Measurements from ENCODE around the gene TMEM52.

TMEM52 gene

DNA sequence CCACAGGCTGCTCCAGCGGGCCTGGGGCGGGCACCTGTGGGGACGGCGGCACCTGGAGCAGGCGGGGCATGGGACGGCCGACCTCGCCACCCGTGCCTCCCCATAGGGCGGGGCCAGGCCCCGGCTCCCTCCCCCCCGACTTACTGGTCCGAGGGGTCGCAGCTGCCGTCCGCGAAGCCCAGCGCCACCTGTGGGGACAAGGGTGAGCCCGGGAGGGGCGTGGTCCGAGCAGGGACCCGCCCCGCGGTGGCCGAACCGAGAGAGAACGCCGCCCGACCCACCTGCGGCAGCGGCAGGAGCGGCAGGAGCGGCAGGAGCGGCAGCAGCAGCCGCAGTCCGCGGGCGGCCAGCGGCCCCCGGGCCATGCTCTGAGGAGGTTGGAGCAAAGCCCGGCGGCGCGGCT, at the start of gene TMEM52:
Gene TMEM52, minus strand, starts transcription at position 379 of the 403 bp plus-strand sequence. Its CDS starts 14 bp downstream, at position 365.
- no peak for DNase-seq (ENCODE audit: low read depth)

GRCh38 chr1:1967879-1968278, 48.8 kb upstream of the TMEM52 start:
- no peak for DNase-seq (ENCODE audit: low read depth)

GRCh38 chr1:1967151-1967550, 48.1 kb upstream of the TMEM52 start:
- no peak for DNase-seq (ENCODE audit: low read depth)

DNA sequence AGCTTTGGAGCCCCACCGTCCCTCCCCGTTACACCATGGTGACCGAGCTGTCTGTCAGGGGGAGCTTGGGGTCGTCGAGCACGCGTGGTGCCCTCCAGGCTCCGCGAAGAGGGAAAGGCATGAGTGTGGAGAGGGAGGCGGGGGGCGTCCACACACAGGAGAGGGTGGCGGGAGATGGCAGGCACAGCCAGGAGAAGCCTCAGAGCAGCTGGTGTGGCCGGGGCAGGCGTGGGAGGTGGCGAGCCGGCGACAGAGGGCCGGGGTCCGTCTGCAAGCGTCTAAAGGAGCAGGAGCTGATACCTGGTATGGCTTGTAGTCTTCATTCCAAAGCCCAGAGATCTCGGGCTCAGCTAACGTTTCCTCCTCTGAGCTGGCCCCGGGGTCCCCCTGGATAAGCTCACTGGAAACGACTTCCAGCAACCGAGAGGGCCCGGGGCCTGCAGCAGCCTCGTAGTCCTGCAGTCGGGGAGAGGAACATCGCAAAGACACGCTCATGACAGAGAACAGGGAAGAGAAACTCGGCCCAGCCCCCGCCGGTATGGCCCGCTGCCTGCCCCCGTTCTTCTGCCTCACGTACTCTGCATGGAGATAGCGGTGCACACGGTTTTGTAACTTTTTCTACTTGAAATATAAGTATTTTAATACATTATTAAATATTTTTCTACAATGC, 47.1 kb upstream of the TMEM52 start:
- no peak for DNase-seq (ENCODE audit: low read depth)

DNA sequence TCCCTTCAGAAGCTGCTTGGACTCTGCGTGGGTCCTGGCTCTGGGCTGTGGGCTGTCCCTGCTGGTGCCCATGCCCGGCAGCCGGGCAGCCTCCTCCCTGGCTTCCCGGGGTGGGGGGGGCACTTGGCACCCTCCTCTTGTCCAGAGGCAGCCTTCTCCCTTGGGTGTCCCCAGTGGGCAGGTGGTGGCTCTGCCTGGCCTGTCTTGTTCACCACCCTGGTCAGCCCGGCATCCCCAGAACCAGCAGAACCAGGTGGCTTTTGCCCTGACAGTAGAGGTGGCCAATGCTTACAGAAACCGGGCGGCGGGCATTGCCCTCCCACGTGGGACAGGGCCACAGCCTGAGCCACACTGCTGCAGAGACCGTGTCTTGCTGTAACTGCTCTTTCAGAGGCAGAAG, 46.5 kb upstream of the TMEM52 start:
- no peak for DNase-seq (ENCODE audit: low read depth)

DNA sequence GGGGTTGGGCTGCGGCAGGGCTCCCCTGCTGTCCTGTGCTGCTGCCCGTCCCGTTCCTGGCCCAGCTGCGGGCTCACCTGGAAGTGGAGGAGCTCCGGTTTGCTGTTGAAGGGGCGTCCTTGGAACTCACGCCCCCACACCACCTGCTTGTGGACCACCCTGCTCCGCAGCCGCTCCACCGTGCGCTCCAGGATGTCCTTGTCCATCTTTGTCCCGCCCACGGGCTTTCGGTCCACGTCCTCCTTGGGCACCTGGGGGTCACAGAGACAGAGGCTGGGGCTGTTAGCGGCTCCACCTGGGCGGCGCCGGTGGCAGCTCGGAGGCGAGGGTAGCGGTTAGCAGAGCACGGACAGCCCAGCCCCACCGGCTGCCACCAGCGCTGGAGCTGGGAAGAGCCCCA, 45.7 kb upstream of the TMEM52 start:
- DNase-seq (ENCODE audit: low read depth) = no peak

DNA sequence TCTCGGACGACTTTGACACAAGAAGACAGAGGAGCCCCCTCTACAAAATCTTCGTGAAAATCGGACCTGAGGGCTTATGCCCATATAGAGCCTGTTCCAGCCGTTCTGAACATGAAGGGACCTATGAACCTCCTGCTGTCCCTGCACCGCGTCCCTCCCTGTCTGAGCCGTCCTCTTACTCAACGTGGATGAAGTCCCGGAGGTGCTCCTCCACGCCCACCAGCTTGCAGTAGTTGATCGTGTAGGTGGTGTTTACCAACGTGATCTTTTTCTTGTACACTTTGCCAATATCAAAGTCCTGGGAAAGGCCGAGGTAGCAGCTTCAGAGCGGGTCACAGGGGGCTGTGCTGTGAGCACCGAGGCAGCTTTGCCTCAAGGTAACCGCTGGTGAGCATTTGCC, 44.5 kb upstream of the TMEM52 start:
- no peak for DNase-seq (ENCODE audit: low read depth)

- DNase-seq (ENCODE audit: low read depth) = no peak
These were observed 43.7 kb upstream of the TMEM52 start for GRCh38 chr1:1962752-1963151.

DNA sequence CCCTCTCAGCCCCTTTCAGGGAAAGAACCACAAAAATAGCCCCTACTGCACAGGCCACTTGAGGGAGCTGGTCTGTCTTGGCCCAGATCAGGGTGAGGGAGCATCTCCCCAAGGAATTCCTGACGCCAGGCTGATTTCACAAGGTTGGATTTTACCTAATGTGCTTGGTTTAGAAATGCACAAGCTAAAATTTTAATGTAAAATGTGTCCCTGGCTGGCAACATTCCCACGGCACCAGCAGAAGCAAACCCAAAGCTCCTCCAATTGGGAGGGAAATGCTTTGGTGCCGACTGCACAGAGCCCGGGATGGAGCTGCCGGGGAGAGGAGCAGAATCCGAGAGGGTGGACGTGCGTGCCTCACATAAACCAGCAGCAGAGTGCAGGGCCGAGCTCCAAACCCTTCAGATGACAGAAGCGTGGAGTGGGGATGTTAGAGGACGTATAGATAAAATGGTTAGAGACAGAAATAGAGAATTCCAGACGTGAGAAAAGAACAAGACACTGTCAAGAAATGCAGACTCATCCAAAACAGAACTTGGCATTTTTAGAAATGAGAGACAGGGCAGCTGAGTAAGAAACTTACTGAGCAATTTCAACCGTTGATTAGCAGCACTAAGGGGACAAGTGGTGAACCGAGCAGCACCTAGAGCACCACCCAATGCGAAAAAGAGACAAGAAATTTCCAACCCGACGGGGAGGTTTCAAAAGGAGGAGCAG, 41.6 kb upstream of the TMEM52 start:
- no peak for DNase-seq (ENCODE audit: low read depth)

GRCh38 chr1:1959840-1960479, 40.9 kb upstream of the TMEM52 start:
- peak; percentile 18 for DNase-seq (ENCODE audit: low read depth)

GRCh38 chr1:1959459-1959839, 40.4 kb upstream of the TMEM52 start:
- DNase-seq (ENCODE audit: low read depth) = no peak

DNA sequence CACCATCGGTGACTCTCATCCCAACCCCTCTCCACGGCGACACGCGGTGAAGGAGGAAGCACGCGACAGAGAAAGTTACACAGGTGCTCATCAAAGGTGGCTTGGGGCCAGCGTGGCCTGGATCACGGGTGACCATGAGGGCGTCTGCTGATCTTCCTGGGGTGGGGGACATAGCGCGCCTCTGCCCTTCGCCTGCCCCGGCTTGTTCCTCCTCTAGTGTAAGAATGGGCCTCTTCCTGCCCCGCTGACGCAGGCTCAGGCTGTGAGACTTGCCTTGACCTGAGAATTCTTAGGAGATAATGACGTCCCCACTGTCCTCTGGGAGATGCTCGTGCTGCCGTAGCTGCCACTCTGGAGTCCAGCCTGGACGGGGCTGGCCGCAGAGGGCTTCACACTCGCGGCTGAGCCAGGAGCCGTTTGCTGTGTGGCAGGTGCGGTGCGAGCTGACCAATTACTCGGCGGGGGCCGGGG, 39.0 kb upstream of the TMEM52 start:
- DNase-seq (ENCODE audit: low read depth) = no peak

- no peak for DNase-seq (ENCODE audit: low read depth)
These were observed 38.5 kb upstream of the TMEM52 start for GRCh38 chr1:1957533-1957961.

- DNase-seq (ENCODE audit: low read depth) = no peak
These were observed 37.8 kb upstream of the TMEM52 start for GRCh38 chr1:1956586-1957532.

- no peak for DNase-seq (ENCODE audit: low read depth)
These were observed 37.0 kb upstream of the TMEM52 start for GRCh38 chr1:1956101-1956500.

DNA sequence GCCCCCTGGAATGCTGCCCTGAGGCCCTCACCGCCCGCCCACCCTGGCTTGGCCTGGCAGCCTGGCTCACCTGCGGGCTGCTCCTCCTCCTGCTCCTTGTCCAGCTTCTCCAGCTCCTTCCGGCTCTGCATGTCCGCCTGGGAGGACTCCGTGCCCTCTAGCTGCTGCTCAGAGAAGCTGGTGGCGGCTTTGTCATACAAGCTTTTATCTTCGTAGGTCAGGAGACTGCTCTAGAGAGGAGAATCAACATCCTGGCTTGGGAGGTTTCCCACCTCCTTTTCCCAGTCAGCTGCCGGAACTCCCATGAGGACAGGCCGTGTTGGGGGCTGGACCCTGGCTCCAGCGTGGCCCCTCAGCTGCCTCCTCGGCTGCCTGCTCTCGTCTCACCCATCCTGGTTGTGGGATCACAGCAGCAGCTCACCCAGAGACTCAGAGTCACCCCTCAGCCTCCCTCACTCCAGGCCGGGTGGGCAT, 36.6 kb upstream of the TMEM52 start:
- DNase-seq (ENCODE audit: low read depth) = no peak

DNA sequence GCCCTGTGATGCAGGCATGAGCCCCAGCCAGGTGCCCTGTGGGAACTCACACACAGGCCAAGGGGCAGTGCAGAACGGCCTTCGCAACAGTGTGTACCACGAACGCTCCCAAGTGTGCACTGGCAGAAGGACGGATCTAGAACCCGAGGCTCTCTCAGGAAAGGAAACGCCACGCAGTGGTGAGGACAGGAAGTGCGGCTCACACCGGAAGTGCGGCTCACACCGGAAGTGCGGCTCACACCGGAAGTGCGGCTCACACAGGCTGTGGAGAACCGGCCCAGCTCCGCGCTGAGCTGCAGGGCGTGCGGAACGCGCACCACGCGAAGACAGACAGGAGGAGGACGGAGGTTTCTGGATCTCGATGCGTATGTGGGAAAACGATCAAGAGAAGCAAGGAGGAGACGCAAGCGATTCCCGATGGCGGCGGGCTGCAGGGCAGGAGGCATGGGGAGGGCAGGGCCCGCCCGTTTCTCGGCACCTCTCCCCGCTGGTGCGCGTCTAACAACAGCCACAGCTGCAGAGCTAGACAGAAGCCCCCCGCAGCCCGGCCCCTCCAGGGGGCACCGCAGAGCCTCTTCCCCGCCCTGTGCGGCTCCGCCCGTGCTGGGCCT, 35.9 kb upstream of the TMEM52 start:
- DNase-seq (ENCODE audit: low read depth) = no peak

DNA sequence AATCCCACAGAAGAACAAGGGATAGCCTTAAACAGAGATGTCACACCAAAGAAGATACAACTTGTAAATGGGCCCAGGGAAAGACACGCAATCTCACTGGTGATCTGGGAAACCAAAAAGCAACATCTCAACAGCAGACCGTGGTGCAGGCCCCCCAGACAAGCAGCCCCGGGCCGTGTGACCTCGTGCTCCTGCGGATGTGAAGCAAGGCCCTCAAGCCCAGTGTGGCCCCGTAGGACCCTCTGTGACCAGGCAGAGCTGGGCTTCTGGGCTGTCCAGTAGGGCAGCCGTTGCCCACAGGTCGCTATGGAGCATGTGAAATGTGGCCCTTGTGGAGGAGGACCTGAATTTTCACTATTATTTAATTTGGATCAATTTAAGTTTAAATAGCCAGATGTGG, 34.9 kb upstream of the TMEM52 start:
- DNase-seq (ENCODE audit: low read depth) = no peak

GRCh38 chr1:1950940-1951339, 31.9 kb upstream of the TMEM52 start:
- DNase-seq (ENCODE audit: low read depth) = no peak

GRCh38 chr1:1948783-1949182, 29.7 kb upstream of the TMEM52 start:
- DNase-seq (ENCODE audit: low read depth) = no peak

DNA sequence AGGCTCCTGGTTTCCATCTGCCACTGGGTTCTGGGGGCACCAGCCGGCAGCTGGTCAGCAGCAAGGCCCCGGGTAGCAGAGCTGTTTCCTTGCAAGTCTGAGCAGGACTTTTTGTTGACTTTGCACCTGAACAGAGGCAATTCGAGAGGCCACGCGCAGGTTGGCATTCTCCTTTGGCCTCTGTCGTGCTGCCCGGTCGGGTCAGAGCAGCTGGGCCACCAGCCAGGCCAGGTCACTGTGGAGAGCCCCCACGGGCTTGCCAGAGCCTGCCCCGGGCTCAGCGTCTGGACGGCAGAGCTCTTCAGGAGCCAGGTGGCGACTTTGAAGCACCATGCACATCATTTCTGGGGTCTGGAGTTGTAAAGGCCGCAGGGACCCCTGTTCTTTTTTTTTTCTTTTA, 28.4 kb upstream of the TMEM52 start:
- no peak for DNase-seq (ENCODE audit: low read depth)

DNA sequence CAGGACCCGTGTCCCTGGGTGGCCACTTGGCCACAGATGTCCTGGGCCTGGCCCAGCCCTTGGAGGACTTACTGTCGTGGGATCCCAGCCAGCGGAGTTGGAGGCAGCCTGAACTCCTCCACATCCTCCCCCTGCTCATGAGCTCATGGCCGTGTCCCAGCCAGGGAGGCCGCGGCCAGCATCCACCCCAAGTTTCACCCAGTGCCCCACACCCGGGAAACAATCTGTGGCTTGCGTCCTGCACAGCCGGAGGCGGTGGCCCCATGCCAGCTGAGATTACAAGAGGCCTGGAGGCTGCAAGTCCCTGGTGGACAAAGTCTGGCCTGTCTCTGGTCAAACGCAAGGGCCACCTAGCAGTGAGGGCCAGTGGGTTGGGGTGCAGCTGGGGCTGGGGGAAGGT, 27.5 kb upstream of the TMEM52 start:
- no peak for DNase-seq (ENCODE audit: low read depth)

Measured in GM04504 (cell line).